Posterior cingulate gyrus (tissue), 11 donors: Measurements from ENCODE around the gene MAGEA8.
"Not testable (repeated sequence)": the region's sequence is repeated elsewhere in the genome, so short reads cannot be mapped to it uniquely, and the experiment has no call there.

Experiments used
- DNase-seq, 10 donors: peaks; one replicate each; pipeline versions ENCODE4 v3.0.0 to v3.0.0-alpha.2; 2020 to 2021; ENCODE audit warnings: mixed read lengths in 3 of 10
- intact Hi-C: fragments of 100-400 bp; cut with DNase I; formaldehyde crosslinking; loops from one replicate; pipeline ENCODE4 v1.15.1; 2023

The MAGEA8 gene, protein sequence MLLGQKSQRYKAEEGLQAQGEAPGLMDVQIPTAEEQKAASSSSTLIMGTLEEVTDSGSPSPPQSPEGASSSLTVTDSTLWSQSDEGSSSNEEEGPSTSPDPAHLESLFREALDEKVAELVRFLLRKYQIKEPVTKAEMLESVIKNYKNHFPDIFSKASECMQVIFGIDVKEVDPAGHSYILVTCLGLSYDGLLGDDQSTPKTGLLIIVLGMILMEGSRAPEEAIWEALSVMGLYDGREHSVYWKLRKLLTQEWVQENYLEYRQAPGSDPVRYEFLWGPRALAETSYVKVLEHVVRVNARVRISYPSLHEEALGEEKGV

DNA sequence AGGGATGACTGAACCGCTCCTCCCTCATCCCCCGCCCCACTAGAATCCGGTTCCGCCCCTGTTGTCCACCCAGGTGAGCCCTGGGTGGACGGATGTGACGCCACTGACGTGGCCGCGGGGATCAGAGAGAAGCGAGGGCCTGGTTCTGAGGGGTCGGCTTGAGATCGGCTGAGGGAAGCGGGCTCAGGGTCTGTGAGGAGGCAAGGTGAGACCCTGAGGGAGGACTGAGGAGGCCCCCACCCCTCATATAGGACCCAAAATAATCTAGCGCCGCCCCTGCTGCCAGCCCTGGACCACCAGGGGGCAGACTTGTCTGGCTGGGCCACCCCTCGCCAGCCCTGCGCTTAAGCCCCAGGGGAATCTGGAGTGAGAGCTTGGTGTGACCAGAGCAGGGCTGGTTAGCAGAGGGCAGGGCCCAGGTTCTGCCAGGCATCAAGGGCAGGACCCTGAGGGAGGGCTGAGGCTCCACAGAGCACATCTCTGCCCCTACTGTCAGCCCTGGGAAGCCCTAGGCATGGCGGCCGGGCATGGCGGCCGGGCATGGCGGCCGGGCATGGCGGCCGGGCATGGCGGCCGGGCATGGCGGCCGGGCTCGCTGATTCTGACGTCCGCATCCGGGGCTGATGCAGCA lies at the start of gene MAGEA8:
Gene MAGEA8, plus strand, starts transcription at position 103 of the 631 bp plus-strand sequence. CDS start 3,090 bp downstream, outside the sequence.
- intact Hi-C loops = no loop called here

DNA sequence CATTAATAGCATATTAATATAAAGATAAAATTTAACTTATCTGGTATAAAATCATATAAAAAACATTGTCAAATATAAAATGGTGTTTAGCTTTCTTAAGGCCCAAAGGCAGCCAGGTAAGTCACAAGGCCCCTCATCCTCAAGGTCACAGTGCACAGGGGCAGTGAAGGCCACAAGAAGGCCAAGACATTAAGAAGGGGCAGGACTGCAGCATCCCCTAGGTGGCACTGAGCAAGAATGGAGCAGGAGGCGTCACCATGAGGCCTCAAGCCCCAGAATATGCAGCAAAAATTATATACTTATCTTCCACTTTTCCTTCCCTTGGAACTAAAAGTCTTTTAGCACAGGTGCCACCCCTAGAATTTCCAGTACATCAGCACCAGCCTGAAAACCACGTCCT lies 49.5 kb upstream of the MAGEA8 start:
- peak in 1 of 10 donors; percentile 64 for DNase-seq
- intact Hi-C loops = no loop called here

More for the DNA sequence above, at the start of gene MAGEA8:
- DNase-seq = peak in 1 of 10 donors; percentile 61

DNA sequence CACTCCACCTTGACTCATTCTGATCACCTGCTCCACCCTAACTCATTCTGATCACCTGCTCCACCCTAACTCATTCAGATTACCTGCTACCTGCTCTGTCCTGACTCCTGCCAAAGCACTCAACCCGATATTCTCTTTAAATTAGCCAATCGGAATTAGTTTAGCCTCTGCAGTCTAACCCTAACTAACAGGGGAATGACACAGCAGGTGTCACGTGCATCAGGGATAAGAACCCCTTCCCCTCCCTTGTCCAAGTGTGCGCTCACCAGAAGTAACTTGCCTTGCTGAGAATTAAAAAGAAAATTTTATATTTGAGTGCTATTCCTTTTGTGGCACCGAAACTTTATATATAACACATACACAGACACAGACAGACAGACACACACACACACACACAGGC lies 44.3 kb upstream of the MAGEA8 start:
- DNase-seq, intact Hi-C loops: not testable (repeated sequence)

DNA sequence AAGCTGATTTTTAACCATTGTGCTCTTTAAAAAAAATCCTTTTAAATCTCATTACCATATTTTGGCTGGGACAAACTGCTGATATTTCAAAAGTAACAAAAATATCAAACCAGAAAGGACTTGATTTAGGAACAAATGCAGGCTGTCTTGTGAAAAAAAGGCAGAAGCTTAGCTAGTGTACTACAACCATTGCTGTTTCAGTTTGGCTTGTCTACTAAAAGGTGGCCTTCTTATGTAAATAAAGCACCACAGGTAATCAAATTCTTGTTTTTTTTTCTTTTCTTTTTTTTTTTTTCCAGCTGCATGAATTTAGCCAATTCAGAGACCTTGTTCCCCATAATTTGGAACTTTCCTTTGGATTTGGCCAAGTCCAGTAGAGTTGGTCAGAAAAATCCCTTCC lies 43.8 kb upstream of the MAGEA8 start:
- intact Hi-C loops = no loop called here
- DNase-seq = no peak

DNA sequence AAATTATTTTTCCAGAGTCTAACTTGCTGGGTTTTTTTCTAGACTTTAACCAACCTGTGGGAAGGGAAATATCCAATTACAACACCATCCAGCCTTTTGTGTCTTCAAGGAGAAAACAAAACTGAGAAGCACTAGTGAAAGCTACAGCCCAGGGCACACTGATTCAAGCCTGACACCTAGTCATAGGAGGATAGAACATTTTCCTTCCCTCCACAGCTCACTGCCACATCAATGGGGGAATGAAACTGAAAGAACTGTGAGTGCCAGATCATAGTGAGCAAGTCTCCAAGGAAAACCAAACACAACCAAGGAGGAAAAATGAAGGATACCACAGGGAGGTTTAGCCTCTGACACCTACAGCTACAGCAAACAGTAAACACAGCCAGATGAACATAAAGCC lies 43.3 kb upstream of the MAGEA8 start:
- no peak for DNase-seq
- intact Hi-C loops = no loop called here

DNA sequence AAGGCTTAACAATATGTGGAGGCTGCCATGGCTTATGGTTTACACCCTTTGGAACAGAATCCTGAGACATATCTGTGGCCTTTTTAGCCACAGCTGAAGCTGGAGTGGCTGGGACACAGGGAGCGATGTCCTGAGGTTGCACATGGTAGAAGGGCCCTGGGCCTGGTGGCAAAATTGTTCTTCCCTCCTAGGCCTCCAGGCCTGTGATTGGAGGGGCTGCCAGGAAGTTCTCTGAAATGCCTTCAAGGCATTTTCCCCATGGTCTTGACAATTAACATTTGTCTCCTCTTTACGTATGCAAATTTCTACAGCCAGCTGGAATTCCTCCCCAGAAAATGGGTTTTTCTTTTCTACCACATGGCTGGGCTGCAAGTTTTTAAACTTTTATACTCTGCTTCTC lies 39.1 kb upstream of the MAGEA8 start:
- intact Hi-C loops = no loop called here
- no peak for DNase-seq

DNA sequence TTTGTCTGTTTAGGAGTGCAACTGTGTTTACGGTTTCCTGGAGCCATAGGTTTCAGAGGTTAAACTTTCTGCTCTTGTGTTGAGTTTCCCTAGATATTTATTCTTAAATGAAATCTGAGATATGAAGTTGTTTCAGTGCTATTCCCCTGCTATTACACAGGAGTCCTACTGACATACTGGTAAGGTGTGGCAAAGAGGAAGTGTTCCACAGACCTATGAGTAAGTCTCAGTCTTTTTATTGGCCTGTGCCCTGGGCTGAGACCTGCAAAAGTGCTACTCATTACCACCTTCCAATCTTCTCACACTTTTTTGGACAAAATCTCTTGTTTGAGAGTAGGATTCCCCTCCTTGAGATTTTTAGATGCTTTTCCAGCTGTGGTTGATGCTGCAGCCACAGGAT lies 35.6 kb upstream of the MAGEA8 start:
- intact Hi-C loops = no loop called here
- no peak for DNase-seq

DNA sequence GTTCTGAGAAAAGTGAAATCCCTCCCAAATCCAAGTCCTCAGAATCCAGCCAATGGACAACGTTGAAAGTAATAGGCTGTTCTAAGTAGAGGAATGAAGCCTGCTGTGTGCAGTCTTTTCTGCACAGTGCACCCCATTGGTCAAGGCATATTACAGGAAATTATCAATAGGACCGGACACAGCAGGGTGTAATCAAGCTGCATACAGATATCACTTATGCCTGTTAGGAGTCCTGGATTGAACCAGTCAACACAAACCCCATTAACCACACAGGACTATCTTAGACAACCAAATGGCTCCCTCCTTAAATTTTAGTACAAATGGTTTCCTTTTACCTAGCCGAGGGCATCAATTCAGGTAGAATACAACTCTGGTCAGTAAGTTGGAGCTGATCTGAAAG lies 34.2 kb upstream of the MAGEA8 start:
- intact Hi-C loops = no loop called here
- DNase-seq = no peak

DNA sequence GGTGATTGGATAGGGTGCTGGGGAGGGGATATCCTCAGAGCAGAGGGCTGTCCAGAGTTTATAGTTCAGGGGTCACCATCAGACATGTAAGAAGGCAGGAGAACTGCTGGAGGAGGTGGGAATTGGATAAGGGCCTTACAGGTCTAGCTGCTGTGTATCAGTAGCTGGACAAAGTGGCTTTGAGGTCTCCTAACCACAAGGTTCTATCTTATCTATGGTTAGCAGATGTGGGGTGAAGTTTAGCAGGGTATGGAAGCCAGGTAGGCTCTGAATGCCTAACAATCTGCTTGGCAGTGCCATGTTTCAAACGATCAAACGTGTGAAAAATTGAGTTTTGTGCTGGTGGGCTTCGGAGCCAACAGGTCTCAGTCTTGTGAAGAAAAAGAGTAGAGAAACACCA lies 32.1 kb upstream of the MAGEA8 start:
- no peak for DNase-seq
- intact Hi-C loops = no loop called here

DNA sequence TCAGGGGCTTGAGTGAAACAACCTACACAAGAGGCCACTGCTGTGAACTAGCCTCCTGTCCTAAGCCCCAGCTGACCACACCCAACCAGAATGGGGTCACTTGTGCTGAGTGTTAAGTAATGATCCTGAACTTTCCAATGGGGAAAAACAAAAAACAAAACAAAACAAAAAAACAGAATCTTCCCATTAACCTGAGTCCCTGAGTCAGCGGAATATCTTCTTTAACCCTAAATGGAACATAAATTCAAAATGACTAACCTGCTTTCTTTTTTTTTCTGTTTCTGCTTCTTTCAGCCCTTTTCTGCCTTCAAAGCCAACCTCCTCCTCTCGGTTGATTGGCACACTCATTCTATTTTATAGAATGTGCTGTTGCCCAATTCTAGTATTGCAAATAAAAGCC lies 31.2 kb upstream of the MAGEA8 start:
- no peak for DNase-seq
- intact Hi-C loops = no loop called here

DNA sequence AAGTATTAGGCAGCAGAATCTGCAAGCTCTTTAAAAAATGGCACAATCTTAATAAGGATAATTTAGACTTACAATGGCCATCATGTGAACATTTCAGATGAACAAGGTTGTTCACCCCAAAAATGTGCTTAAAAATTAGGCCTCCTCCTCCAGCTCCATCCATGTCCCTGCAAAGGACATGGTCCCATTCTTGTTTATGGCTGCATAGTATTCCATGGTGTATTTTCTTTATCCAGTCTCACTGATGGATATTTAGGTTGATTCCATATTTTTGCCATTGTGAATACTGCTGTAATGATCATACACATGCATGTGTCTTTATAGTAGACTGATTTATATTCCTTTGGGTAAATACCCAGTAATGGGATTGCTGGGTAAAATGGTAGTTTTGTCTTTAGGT lies 29.1 kb upstream of the MAGEA8 start:
- intact Hi-C loops = no loop called here
- no peak for DNase-seq

DNA sequence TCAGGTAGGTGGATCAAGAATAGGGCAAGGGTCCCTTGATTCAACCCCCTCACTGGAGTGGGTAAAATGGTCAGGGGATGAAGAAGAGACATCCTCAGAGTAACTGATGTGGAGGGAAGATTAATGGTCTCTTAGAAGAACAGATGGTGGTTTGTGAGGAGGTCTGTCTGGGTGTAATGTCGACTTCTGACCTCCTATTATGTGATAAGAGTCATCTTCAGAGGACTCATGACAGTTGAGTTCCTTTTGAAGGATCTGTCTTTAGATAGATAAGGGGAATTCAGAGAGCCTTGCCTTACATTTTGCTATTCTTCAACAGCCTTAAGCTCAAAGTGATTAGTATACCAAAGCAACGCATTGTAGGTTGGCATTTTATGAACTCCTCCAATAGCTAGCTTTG lies 27.1 kb upstream of the MAGEA8 start:
- no peak for DNase-seq
- intact Hi-C loops = no loop called here

DNA sequence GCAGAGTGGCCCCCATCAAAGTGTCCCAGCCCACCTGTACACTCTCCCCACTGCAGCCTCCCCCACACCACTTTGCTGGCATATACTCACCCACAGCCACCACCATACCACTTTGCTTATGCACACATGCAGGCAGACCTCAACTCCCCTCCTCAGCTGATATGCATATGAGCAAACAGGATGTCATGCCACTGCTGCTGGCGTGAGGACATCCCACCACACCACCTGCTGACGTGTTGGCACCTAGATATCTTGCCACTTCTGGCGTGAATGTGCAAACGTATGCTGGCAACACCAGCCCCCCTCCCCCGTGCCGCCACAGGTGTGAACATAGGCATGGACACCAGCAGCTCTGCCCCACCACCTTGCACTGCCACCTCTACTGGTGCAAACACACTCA lies 22.4 kb upstream of the MAGEA8 start:
- no peak for DNase-seq
- intact Hi-C loops = no loop called here

DNA sequence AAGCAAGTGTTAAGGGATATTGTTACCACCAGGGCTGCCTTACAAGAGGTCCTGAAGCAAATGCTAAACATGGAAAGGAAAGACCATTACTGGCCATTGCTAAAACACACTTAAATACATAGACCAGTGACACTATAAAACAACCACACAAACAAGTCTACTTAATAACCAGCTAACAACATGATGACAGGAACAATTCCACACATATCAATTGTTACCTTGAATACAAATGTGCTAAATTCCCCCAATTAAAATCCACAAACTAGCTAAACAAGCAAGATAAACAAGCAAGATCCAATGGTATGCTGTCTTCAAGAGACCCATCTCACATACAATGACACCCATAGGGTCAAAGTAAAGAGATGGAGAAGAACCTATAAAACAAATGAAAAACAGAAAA lies 20.5 kb upstream of the MAGEA8 start:
- no peak for DNase-seq
- intact Hi-C loops = no loop called here

DNA sequence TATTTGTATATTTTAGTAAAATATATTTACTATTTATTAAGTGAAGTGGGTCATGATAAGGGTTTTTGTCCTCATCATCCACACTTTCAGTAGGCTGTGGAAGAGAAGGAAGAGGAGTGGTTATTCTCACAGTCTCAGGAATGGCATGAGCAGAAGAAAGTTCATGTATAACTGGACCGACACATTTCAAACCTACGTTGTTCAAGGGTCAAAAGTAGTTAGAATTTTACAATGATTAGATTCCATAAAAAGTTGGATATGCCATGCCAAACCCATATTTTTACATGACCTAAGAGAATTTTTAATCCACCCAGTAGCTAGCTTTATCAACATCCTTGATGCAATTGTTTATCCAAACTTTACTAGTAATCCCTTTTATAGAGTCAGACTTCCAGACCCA lies 15.6 kb upstream of the MAGEA8 start:
- intact Hi-C loops = no loop called here
- no peak for DNase-seq

DNA sequence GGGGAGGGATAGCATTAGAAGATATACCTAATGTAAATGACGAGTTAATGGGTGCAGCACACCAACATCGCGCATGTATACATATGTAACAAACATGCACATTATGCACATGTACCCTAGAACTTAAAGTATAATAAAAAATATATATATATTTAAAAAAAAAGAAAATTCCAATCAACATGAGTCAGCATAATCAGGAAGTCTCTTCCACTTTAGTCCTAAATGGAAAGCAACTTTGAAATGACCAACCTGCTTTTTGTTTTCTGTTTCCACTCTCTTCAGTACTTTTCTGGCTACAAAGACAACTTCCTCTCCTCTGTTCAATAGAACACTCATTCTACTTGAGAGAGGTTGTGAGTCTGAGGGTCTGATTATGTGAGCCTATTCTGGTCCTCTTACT lies 13.5 kb upstream of the MAGEA8 start:
- intact Hi-C loops = no loop called here
- DNase-seq = no peak

DNA sequence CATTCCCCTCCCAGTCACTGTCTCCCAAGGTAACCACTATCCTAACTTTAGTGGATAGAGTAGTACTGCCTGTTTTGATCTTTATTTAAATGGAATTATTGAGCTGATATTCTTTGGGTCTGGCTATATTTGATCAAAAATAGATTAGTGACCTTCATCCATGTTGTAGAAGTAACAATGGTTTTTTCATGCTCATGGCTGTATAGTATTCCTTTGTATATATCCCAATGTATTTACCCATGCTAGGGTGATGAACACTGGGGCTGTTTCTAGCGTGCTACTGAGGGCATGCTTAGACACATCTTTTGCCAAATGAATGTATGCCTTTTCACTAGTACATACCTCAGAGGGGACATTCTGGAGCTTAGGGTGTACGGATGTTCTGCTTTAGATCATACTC lies 10.1 kb upstream of the MAGEA8 start:
- no peak for DNase-seq
- intact Hi-C loops = no loop called here

DNA sequence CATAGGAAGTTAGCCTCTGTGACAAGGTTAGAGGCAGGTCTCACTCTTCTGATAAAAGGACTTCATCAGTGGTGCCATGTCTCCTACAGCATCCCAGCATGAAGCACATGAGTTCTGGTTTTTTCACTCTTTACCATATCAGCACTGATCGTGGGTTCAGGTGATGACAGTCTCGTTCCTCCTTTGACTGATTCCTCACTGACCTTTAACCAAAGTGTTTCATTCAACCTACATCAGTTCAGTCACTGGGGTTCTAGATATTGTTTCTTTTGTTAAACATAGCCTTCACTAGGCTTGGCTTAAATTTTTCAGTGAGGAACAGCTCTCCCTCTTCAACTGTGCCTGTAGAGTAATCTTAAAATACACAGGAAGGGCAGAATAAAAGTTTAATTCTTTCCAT lies 9.6 kb upstream of the MAGEA8 start:
- intact Hi-C loops = no loop called here
- no peak for DNase-seq

DNA sequence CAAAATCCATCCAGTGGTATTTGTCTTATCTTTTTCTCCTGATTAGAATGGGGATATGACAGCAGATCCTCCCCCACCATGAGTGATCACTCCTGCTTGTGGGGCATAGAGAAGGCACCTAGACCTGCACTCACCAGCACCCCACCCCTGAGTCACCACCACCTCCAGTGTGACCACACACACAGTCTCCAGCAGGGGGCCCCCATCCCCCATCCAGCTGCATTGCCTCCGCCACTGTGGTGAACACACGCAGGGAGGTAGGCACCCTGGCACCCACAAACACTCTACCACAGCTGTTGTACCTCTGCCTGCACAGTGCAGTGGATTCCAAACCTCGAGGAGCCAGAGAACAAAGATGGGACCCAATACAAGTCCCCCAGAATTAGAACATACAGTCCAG lies 9.0 kb upstream of the MAGEA8 start:
- intact Hi-C loops = no loop called here
- no peak for DNase-seq

DNA sequence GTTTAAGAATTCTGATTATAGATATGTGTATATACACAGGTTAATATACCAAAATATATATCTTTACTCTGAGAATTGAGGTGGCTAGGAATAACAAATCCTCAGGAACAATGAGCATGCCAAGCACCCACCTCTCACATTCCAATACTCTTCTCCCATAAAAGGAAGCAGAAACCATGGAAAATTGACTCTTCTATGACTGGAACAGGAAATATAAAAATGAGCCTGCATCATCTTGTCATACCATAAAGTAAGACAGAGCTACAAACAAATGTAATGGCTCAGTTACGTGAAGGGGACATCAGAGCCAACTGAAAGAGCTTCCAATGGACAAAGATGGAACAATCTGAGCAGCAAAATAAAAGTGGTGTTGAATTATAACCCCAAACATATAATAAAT lies 3.8 kb upstream of the MAGEA8 start:
- intact Hi-C loops = no loop called here
- DNase-seq = no peak

DNA sequence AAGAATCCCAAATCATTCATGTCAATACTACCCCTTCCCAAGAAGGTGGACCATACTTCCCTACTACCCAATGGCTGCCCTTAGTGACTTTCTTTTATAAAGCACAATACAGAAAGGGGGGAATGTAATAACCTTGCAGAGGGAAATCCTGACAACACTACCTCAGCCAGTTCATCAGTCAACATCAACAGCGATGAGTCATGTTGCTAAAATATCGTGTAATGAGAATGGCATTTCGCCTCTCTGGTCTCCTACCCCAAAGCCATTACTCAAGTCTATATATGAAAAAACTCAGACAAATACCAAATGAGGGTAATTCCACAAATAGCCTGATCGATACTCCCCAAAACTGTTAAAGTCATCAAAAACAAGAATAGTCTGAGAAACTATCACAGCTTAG lies 3.3 kb upstream of the MAGEA8 start:
- intact Hi-C loops = no loop called here
- no peak for DNase-seq

DNA sequence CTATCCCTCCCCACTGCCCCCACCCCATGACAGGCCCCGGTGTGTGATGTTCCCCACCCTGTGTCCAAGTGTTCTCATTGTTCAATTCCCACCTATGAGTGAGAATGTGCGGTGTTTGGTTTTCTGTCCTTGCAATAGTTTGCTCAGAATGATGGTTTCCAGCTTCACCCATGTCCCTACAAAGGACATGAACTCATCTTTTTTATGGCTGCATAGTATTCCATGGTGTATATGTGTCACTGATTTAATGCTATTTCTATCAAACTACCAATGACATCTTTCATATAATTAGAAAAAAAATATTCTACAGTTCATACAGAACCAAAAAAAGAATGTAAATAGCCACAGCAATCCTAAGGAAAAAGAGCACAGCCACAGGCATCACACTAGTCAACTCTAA lies 9.8 kb downstream of the MAGEA8 start:
- not testable (repeated sequence) for DNase-seq

DNA sequence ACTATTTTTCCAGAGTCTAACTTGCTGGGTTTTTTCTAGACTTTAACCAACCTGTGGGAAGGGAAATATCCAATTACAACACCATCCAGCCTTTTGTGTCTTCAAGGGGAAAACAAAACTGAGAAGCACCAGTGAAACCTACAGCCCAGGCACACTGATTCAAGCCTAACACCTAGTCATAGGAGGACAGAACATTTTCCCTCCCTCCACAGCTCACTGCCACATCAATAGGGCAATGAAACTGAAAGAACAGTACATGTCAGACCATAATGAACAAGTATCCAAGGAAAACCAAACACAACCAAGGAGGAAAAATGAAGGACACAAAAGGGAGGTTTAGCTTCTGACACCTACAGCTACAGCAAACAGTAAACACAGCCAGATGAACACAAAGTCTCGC lies 17.6 kb downstream of the MAGEA8 start:
- no peak for DNase-seq
- intact Hi-C loops = no loop called here

More for the DNA sequence above, 9.8 kb downstream of the MAGEA8 start:
- intact Hi-C loops = not testable (repeated sequence)
